DOHH2 (cell line): ENCODE data around the gene VWA5A.

Source experiments
- CTCF ChIP-seq: fragments of 200-600 bp; sonication (generic); IDR thresholded peaks from one replicate; pipeline ENCODE4 v1.5.1; 2014; ENCODE audit warnings: antibody characterized with exemption, mild to moderate bottlenecking, low read depth, low read length; ENCODE audit not compliant: poor library complexity, severe bottlenecking
- EZH2phosphoT487 ChIP-seq: fragments of 200-600 bp; sonication (generic); IDR thresholded peaks from 2 replicates; pipeline ENCODE4 v1.6.1; 2017; ENCODE audit warnings: borderline replicate concordance, mild to moderate bottlenecking, antibody characterized with exemption, low read length, moderate library complexity, mixed read lengths

- TF ChIP-seq CTCF, result no peak
- TF ChIP-seq EZH2phosphoT487, result no peak
These were observed 32.9 kb upstream of the VWA5A start for GRCh38 chr11:124082371-124082770.
